ENCODE data around the gene VCP. TPM values are rescaled to one million over a fixed set of nuclear protein-coding genes. Genes with fewer than 3 reads are reported as not detected.

Gene VCP
- total RNA-seq (2022; extraction: Qiagen RNA extraction) = 257 to 280 TPM (median 275 TPM) in 5 replicates

DNA sequence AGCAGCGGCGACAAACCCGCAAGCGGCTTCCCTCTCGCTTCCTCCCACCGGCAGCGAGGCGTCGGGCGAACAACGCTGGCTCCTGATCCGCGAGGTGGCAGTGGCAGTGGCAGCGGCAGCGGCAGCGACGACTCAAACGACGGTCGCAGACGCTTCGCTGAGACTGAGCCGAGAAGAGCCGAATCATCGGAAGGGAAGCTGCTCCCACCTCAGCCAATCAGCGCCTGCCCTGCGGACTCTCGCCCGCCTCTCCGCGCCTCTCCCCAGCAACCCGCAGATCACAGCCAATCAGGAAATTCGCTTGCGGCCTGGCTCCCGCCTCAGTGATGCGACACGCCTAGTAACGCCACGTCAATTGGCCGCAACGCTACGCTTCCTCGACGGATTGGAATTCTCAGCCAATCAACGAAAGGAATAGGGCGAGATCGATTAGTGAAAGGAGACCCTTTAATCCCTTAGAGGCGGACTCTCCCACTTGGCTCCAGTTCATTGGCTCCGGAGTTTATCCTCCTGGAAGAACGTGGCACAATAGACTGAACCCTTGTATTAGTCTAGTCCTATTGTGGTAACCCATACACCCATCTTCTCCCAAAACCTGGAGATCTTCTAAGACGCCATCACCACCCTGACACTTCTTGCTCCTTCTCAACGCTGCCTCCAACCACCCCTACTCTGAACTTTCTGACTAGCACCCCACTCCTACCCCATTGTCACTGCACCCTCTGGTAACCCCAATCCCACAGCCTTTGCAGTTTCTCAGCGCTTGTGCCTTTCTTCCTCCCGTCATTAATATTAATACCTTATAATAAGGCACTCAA, at the start of gene VCP:
Gene VCP, minus strand, starts transcription at position 165 of the 818 bp plus-strand sequence. CDS start 272 bp downstream, outside the sequence.

DNA sequence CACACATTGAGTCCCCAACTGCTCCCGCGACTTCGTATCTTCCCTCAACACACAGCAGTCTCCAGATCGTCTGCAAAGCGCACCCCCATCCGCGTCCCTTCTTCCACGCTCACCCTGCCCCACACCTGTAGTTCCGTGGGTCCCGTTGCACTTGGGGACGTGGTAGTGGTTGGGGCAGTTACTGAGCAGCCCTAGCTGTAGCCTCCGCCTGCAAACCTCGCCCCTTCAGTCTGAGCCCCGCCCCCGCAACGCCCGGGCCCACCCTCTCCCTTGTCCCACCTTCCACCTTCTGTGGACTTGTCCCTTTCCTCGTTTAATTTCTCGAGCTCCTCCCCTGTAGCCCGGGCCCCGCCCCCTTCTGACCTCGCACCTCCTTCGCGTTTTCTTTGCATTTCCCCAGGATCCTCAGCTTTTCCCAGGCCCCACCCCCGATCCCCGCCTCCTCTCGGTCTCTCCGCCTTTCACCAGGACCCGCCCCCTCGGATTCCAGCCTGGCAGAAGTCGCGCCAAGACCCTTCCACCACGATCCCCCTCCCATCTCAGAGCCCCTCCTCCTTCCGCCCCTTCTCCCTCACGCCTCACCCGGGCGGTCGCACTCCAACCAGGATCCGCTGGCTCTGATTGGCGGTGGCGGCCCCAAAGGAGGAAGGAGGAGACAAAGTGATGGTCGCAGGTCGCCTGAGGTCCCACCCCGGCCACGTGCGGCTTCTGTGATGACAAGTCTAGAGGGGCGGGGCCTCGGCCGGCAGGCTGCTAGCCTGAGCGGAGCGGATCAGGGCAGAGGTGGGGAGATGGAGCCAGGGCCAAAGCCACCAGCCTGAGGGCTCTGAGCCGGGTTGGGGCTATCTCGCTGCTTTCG, 43.5 kb upstream of the VCP start, which contains the start of gene ATOSB:
Gene ATOSB, minus strand, starts transcription at position 183 of the 859 bp plus-strand sequence. CDS start 7,588 bp downstream, outside the sequence.

DNA sequence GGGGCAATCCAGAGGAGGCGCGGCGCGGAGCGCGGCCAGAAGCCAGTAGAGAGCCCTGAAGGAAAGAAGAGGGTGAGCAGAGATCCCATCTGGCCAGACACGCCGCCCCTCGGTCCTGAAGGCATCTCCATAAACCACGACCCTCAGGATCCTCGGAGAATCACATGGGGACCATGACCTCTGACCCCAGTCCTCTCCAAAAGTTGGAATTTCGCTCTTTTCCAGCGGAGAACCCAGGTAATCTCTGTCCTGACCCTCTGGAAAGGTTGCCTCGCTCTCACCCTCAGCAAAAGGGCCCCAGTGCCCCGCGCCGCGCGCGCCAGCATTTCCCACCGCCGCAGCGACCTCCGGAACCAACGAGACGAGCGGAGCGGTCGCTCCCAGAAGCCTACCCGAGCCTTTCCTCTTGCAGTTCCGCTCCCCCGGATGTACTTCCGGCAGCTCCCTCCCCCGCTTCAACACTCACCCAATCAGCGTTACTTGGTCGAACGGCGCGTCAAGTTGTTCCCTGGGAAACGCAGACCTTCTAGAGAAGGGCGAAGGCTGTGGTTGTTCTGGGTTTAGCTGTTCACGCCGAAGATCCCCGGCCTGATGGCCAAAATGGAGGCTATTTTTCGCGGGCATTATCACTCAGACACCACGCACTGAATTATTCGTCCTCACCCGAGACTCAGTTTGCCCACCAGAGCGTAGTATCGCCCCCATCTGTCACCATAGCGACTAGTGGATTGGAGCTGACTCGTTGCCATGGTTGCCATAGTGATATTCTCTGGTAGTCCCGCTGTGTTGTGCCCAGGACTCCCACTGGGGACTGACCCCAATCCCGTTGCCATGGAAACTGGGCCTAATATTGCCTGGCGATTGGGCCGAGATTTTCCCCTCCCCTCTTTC, 30.6 kb upstream of the VCP start, which contains the start of gene STOML2:
Gene STOML2, minus strand, starts transcription at position 363 of the 891 bp plus-strand sequence. Its CDS starts 37 bp downstream, at position 326.

DNA sequence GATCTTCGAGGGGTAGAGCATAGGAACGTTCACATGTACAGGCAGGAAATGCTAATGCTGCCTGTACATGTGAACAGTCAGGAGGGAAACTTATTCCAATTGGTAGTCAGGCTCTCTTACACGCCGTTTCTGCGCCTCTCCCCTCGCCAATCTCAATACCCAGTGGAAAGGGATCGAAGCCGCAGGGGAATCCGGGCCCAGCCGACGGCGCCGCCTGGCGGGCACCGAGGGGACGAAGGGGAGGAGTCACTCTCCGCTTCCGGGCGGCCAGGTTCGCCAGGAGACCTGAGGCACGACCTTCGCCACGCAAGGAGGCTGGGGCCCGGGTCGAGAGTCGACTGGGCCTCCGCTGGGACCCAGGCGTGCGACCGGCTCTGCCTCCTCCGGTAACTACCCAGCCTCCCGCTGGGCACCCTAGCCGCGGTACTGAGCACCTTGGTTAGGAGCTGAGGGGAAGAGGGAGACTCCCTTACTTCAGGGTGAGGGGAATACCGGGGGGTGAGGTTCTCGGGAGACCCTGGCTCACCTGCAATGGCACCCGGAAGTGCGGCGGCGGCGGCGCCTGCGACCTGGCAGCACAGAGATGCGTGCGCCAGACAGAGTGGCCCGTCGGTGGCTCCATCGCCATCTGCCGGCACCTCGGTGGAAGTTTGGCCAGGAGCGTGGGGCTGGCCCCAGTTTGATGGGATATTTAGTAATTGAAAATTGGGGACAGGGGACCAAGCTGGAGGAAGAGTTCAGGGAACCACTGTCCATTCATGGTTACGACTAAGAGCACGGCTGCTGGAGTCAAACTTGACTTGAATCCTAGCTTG, 23.8 kb upstream of the VCP start, which contains the start of gene PIGO:
Gene PIGO, minus strand, starts transcription at position 557 of the 815 bp plus-strand sequence. CDS start 1,026 bp downstream, outside the sequence.

DNA sequence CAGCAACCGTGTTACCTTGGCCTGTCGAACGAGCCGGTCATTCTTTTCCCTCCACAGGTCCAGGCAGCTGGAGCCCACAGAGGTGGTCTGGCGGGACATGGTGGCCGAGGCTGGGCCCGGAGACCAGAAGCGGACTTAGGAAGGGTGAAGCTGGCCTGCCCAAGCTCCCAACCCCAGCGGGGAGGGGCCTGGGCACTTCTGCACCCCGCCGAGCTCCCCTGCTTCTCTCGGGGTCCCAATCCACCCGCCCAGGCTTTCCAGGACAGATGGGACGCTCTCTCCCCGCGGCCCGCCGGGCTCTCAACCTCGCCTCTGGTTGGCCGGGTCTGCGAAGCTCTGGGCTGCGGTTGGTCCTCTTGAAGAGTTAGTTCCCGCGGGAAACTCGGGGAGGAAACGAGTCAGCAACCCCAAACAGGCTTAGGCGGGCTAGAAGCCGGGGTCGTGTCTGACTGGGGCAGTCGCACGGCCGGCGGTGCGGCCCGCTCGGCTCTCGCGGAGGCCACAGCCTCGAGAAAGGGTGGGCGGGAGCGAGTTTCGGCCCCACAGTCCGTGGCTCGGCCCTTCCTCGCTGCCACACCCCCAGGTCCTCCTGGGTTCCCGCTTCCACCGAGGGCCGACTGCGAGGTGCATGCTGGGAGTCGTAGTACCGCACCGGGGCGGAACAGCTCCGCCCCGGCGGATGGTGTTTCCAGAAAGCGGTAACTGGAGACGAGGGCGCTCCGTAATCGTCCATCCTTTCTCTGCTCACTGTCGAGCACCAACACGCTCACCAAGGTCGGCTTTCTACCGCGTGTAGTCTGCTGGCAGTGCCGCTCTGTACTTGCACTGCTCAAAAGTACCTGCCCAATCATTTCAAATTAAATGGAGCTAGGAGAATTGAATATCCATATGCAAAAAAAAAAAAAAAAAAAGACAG, 7.3 kb upstream of the VCP start, which contains the start of gene FANCG:
Gene FANCG, minus strand, starts transcription at position 517 of the 916 bp plus-strand sequence. Its CDS starts 418 bp downstream, at position 99.

Other genes starting within 250 kb of the VCP start
- 0.07 to 0.42 TPM (median 0.24 TPM) in 5 replicates for gene PHF24, start 114.3 kb downstream of the VCP start, total RNA-seq (2022; extraction: Qiagen RNA extraction)
- gene DNAJB5, start 82.9 kb downstream of the VCP start, total RNA-seq (2022; extraction: Qiagen RNA extraction) = 8.6 to 11.6 TPM (median 9.8 TPM) in 5 replicates
- gene FANCG, start 7.3 kb upstream of the VCP start, total RNA-seq (2022; extraction: Qiagen RNA extraction) = 38.8 to 54.5 TPM (median 53.3 TPM) in 5 replicates
- gene PIGO, start 24.0 kb upstream of the VCP start, total RNA-seq (2022; extraction: Qiagen RNA extraction) = 38.2 to 53.0 TPM (median 50.8 TPM) in 5 replicates
- gene STOML2, start 30.5 kb upstream of the VCP start, total RNA-seq (2022; extraction: Qiagen RNA extraction) = 210 to 269 TPM (median 245 TPM) in 5 replicates
- gene ATOSB, start 43.2 kb upstream of the VCP start, total RNA-seq (2022; extraction: Qiagen RNA extraction) = 8.1 to 12.5 TPM (median 11.1 TPM) in 5 replicates
- 10.0 to 11.0 TPM (median 10.5 TPM) in 5 replicates for gene UNC13B, start 89.4 kb upstream of the VCP start, total RNA-seq (2022; extraction: Qiagen RNA extraction)